HCT116 (cell line): Measurements from ENCODE around the gene SLC5A12. TPM values are rescaled to one million over a fixed set of nuclear protein-coding genes. Genes with fewer than 3 reads are reported as not detected.

Source experiments
- ATAC-seq: fragments of 200-7000 bp; cut with Tn5 transposase; 2 replicates; pipeline ENCODE4 v1.9.1; 2020; ENCODE audit warnings: mild to moderate bottlenecking, moderate library complexity
- BruUV-seq: library from RNA; stranded (reverse); fragments of 400-500 nt; replicated peaks from 2 replicates; lab custom pipeline; 2021; lab: Mats Ljungman, UMichigan
- CTCF ChIA-PET: fragments of 300-600 bp; sonication (Branson Sonifier 250); formaldehyde crosslinking; loops from one replicate; lab custom pipeline; 2021; ENCODE audit warnings: antibody characterized with exemption; lab: Charles Lee
- POLR2A ChIA-PET: fragments of 300-600, 350-600 bp; sonication (Branson Sonifier 250); formaldehyde crosslinking; loops from one replicate; lab custom pipeline; 2021; ENCODE audit warnings: antibody characterized with exemption; lab: Charles Lee
- RAD21 ChIA-PET, 2 experiments: fragments of 300-600 bp; sonication (Branson Sonifier 250); formaldehyde crosslinking; loops; one replicate each; lab custom pipeline; 2023; ENCODE audit warnings: low total read pairs in 2 of 2; ENCODE audit not compliant: uncharacterized antibody in 2 of 2, unreplicated experiment in 2 of 2, low non-redundant PET in 1 of 2; lab: Charles Lee
- DNase-seq: peaks from one replicate; pipeline ENCODE4 v3.0.0-alpha.2; 2010; ENCODE audit warnings: low read depth, low spot score
- H2AFZ ChIP-seq: fragments of 200-600 bp; shearing (Covaris generic), sonication (generic); 2 replicates; pipeline ENCODE4 v1.6.1; 2017; ENCODE audit warnings: low read depth, mixed run types, mixed read lengths, antibody characterized with exemption, low read length; ENCODE audit not compliant: poor library complexity, severe bottlenecking
- H3K27ac ChIP-seq: 2 replicates; pipeline ENCODE4 v1.5.1; 2012; ENCODE audit warnings: low read depth, low read length
- H3K27me3 ChIP-seq: fragments of 200-600 bp; sonication (generic); 2 replicates; pipeline ENCODE4 v1.6.1; 2016; ENCODE audit warnings: mixed run types, low read length, mixed read lengths; ENCODE audit not compliant: insufficient read depth
- H3K36me3 ChIP-seq, 2 experiments: fragments of 200-500 bp in 1 of 2; fragments of 200-600 bp in 1 of 2; sonication (Bioruptor generic) in 1 of 2; sonication (generic) in 1 of 2; 2 replicates each; pipeline versions ENCODE4 v1.5.1 to v1.6.1; 2014 to 2016; ENCODE audit warnings: low read length in 2 of 2, inconsistent platforms in 1 of 2, mixed read lengths in 1 of 2, mixed run types in 1 of 2; ENCODE audit not compliant: insufficient read depth in 2 of 2, control insufficient read depth in 1 of 2
- H3K4me1 ChIP-seq, 2 experiments: fragments of 200-600 bp in 1 of 2; sonication (generic) in 1 of 2; 2 replicates each; pipeline versions ENCODE4 v1.5.1 to v1.6.1; 2012 to 2017; ENCODE audit warnings: low read length in 2 of 2, inconsistent platforms in 1 of 2, mild to moderate bottlenecking in 1 of 2, mixed read lengths in 1 of 2, mixed run types in 1 of 2, moderate library complexity in 1 of 2; ENCODE audit not compliant: insufficient read depth in 2 of 2, control insufficient read depth in 1 of 2
- H3K4me2 ChIP-seq: fragments of 200-600 bp; sonication (generic); 2 replicates; pipeline ENCODE4 v1.6.1; 2017; ENCODE audit warnings: mixed run types, low read length, mixed read lengths
- H3K4me3 ChIP-seq, 2 experiments: fragments of 200-600 bp in 1 of 2; sonication (generic) in 1 of 2; replicated peaks in 1 of 2; 2 replicates each; pipeline ENCODE4 v1.5.1; 2011 to 2016; ENCODE audit warnings: low read length in 2 of 2, control low read depth in 1 of 2, low read depth in 1 of 2, mild to moderate bottlenecking in 1 of 2, mixed read lengths in 1 of 2, mixed run types in 1 of 2
- H3K79me2 ChIP-seq: fragments of 200-600 bp; sonication (generic); 2 replicates; pipeline ENCODE4 v1.6.1; 2017; ENCODE audit warnings: mild to moderate bottlenecking, mixed run types, low read length, moderate library complexity, mixed read lengths; ENCODE audit not compliant: insufficient read depth
- H3K9ac ChIP-seq: fragments of 200-600 bp; sonication (generic); 2 replicates; pipeline ENCODE4 v1.6.1; 2016; ENCODE audit warnings: low read length, mixed read lengths
- H3K9me2 ChIP-seq: fragments of 200-600 bp; sonication (generic), shearing (Covaris generic); 2 replicates; pipeline ENCODE4 v1.6.1; 2017; ENCODE audit warnings: mixed run types, mild to moderate bottlenecking, moderate library complexity; ENCODE audit not compliant: insufficient read depth
- H3K9me3 ChIP-seq, 2 experiments: fragments of 200-500 bp in 1 of 2; fragments of 200-600 bp in 1 of 2; sonication (Bioruptor generic) in 1 of 2; sonication (generic) in 1 of 2; 2 replicates each; pipeline ENCODE4 v1.6.1; 2014 to 2017; ENCODE audit warnings: low read length in 2 of 2, mixed read lengths in 2 of 2, inconsistent platforms in 1 of 2, low read depth in 1 of 2, mild to moderate bottlenecking in 1 of 2, mixed run types in 1 of 2, moderate library complexity in 1 of 2; ENCODE audit not compliant: control insufficient read depth in 1 of 2, insufficient read depth in 1 of 2
- H4K20me1 ChIP-seq: fragments of 200-600 bp; sonication (generic), shearing (Covaris generic); 2 replicates; pipeline ENCODE4 v1.6.1; 2017; ENCODE audit warnings: mixed run types, mild to moderate bottlenecking, moderate library complexity; ENCODE audit not compliant: insufficient read depth
- CBX3 ChIP-seq: IDR thresholded peaks from 2 replicates; pipeline ENCODE4 v1.6.1; 2012; ENCODE audit warnings: low read depth
- CEBPB ChIP-seq: IDR thresholded peaks from 2 replicates; pipeline ENCODE4 v1.6.1; 2012; ENCODE audit warnings: low read depth
- EGR1 ChIP-seq: IDR thresholded peaks from 2 replicates; pipeline ENCODE4 v1.6.1; 2012; ENCODE audit warnings: low read depth
- ELF1 ChIP-seq: IDR thresholded peaks from 2 replicates; pipeline ENCODE4 v1.6.1; 2012; ENCODE audit warnings: low read depth, borderline replicate concordance
- EZH2phosphoT487 ChIP-seq: fragments of 200-600 bp; IDR thresholded peaks from 2 replicates; pipeline ENCODE4 v1.6.1; 2018; ENCODE audit warnings: antibody characterized with exemption, borderline replicate concordance
- FOSL1 ChIP-seq: IDR thresholded peaks from 2 replicates; pipeline ENCODE4 v1.6.1; 2012; ENCODE audit warnings: low read depth
- JUND ChIP-seq: IDR thresholded peaks from 2 replicates; pipeline ENCODE4 v1.6.1; 2012
- MAX ChIP-seq: IDR thresholded peaks from 2 replicates; pipeline ENCODE4 v1.6.1; 2012
- POLR2AphosphoS5 ChIP-seq: IDR thresholded peaks from 2 replicates; pipeline ENCODE4 v1.6.1; 2011; ENCODE audit warnings: mild to moderate bottlenecking, low read depth, low read length, moderate library complexity
- REST ChIP-seq: IDR thresholded peaks from 2 replicates; pipeline ENCODE4 v1.6.1; 2012; ENCODE audit warnings: low read depth
- SP1 ChIP-seq: IDR thresholded peaks from 2 replicates; pipeline ENCODE4 v1.6.1; 2012; ENCODE audit warnings: low read depth
- YY1 ChIP-seq: IDR thresholded peaks from 2 replicates; pipeline ENCODE4 v1.6.1; 2011; ENCODE audit warnings: low read length, low read depth, moderate library complexity, mild to moderate bottlenecking; ENCODE audit not compliant: insufficient replicate concordance; ENCODE audit errors: extremely low read depth
- intact Hi-C: fragments of 100-400 bp; cut with micrococcal nuclease; formaldehyde crosslinking; loops from 2 replicates; pipeline ENCODE4 v1.10.0; 2022
- total RNA-seq: library from RNA; stranded (reverse); gene quantifications from one replicate; pipeline ENCODE4 v1.2.1, GENCODE V29; 2021; ENCODE audit not compliant: unreplicated experiment
- TF ChIP-seq, protein P1 (sequence below), 3 experiments: fragments of 200-600 bp in 1 of 3; sonication (generic) in 1 of 3; IDR thresholded peaks in 2 of 3; conservative IDR thresholded peaks in 1 of 3; 2 replicates each; pipeline ENCODE4 v1.5.1; 2012 to 2017; ENCODE audit warnings: low read depth in 2 of 3, low read length in 2 of 3, antibody characterized with exemption in 1 of 3, borderline replicate concordance in 1 of 3, control low read depth in 1 of 3, mild to moderate bottlenecking in 1 of 3, mixed read lengths in 1 of 3, mixed run types in 1 of 3, moderate library complexity in 1 of 3; ENCODE audit not compliant: insufficient read depth in 1 of 3

Gene SLC5A12
- total RNA-seq, 1 experiment from 2014 or later = not detected

- H3K27ac ChIP-seq = no peak overlapping the region
- H3K9me2 ChIP-seq = no peaks in the 10 kb centered on the region
- DNase-seq = no peak
- ChIA-PET CTCF (no interaction called here), POLR2A (no interaction called here), RAD21 (no interaction called here)
- H3K9me3 ChIP-seq = peaks cover 0 to 3% of the 10 kb centered on the region in 2 experiments; a peak in 2 of 4 replicates
- no peak overlapping the region for H3K9ac ChIP-seq
- no TSS peak for BruUV-seq
- H3K4me3 ChIP-seq = no peak overlapping the region
- no peaks in the 10 kb centered on the region for H3K4me1 ChIP-seq
- no peak for TF ChIP-seq JUND
- no peak for TF ChIP-seq CEBPB
- no peak for TF ChIP-seq MAX
- TF ChIP-seq REST = no peak
- TF ChIP-seq, protein P1, sequence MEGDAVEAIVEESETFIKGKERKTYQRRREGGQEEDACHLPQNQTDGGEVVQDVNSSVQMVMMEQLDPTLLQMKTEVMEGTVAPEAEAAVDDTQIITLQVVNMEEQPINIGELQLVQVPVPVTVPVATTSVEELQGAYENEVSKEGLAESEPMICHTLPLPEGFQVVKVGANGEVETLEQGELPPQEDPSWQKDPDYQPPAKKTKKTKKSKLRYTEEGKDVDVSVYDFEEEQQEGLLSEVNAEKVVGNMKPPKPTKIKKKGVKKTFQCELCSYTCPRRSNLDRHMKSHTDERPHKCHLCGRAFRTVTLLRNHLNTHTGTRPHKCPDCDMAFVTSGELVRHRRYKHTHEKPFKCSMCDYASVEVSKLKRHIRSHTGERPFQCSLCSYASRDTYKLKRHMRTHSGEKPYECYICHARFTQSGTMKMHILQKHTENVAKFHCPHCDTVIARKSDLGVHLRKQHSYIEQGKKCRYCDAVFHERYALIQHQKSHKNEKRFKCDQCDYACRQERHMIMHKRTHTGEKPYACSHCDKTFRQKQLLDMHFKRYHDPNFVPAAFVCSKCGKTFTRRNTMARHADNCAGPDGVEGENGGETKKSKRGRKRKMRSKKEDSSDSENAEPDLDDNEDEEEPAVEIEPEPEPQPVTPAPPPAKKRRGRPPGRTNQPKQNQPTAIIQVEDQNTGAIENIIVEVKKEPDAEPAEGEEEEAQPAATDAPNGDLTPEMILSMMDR (IDR thresholded peaks at IDR 0.05 in 2 of 3, conservative IDR thresholded peaks at IDR 0.05 in 1 of 3; ENCODE audit: borderline replicate concordance in 1 of 3, insufficient read depth in 1 of 3, low read depth in 2 of 3, low read length in 2 of 3) = no peak
- no peak for TF ChIP-seq POLR2AphosphoS5
- TF ChIP-seq FOSL1 = no peak
- no peak for TF ChIP-seq SP1
- no peak for TF ChIP-seq ELF1
- no peak for TF ChIP-seq EGR1
- no peak for TF ChIP-seq CBX3
- TF ChIP-seq EZH2phosphoT487 = no peak
- TF ChIP-seq YY1 = no peak
- H3K4me2 ChIP-seq = no peak overlapping the region
- no peaks in the 10 kb centered on the region for H3K79me2 ChIP-seq
- intact Hi-C loops = no loop called here
- H2AFZ ChIP-seq = no peak overlapping the region
- no peaks in the 10 kb centered on the region for H3K36me3 ChIP-seq
- ATAC-seq = no peak
- H4K20me1 ChIP-seq = no peaks in the 10 kb centered on the region
- no peaks in the 10 kb centered on the region for H3K27me3 ChIP-seq
Measured at GRCh38 chr11:26765323-26765722, 43.5 kb upstream of the SLC5A12 start.
